OCI-LY1 (cell line): ENCODE measurements around the gene TUBGCP2.

Experiments
- CTCF ChIP-seq: fragments of 200-600 bp; sonication (generic), shearing (Covaris generic); IDR thresholded peaks from 2 replicates; pipeline ENCODE4 v1.5.1; 2017; ENCODE audit warnings: mild to moderate bottlenecking, antibody characterized with exemption, low read length, moderate library complexity, mixed read lengths
- EZH2 ChIP-seq: fragments of 200-600 bp; sonication (generic), shearing (Covaris generic); IDR thresholded peaks from 2 replicates; pipeline ENCODE4 v1.8.0; 2017; ENCODE audit warnings: borderline replicate concordance, mixed run types, mild to moderate bottlenecking, antibody characterized with exemption, low read length, moderate library complexity, mixed read lengths

DNA sequence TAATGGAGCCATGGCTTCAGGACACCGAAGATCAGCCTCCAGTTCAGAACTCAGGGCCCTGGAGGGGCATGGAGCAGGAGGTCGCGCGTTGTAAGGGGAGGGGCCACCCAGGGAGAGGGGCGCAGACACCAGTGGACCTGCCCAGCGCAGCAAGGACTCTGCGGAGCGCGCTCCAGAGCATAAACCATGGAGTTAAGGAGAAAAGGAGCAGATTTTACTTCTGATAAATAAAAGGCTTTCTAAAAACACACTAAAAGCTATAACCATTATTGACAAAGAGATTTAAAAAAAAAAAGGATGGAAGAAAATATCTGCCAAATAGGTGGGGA, 17.5 kb upstream of the TUBGCP2 start:
- TF ChIP-seq EZH2 = no peak
- no peak for TF ChIP-seq CTCF
